Kidney (tissue), 14 donors: ENCODE data around the gene CD59. TPM values are rescaled to one million over a fixed set of nuclear protein-coding genes. Genes with fewer than 3 reads are reported as not detected.
A peak's percentile ranks its signal among the peaks of the same experiment; 100 is the strongest.

ENCODE experiments used
- DNase-seq, 5 donors: peaks; one replicate each; pipeline ENCODE4 v3.0.0-alpha.2; 2013 to 2020
- FAIRE-seq: peaks from 2 replicates; lab custom pipeline; 2012; peaks lifted over from hg19 to GRCh38; lab: Jason Lieb, UNC
- H3K27ac ChIP-seq, 2 donors: one replicate each; pipeline ENCODE4 v1.7.0; 2013; ENCODE audit warnings: low read depth in 2 of 2, low read length in 2 of 2, inconsistent platforms in 1 of 2
- H3K27me3 ChIP-seq: one replicate; pipeline ENCODE4 v1.7.1; 2013; ENCODE audit warnings: low read length, inconsistent platforms; ENCODE audit not compliant: control insufficient read depth, insufficient read depth
- H3K36me3 ChIP-seq, 3 donors: one replicate each; pipeline versions ENCODE4 v1.7.0 to v1.7.1; 2013; ENCODE audit warnings: low read length in 3 of 3, control low read depth in 1 of 3, inconsistent platforms in 1 of 3; ENCODE audit not compliant: insufficient read depth in 3 of 3, control insufficient read depth in 2 of 3
- H3K4me1 ChIP-seq, 3 donors: one replicate each; pipeline versions ENCODE4 v1.7.0 to v1.7.1; 2013; ENCODE audit warnings: low read length in 3 of 3, inconsistent platforms in 1 of 3, low read depth in 1 of 3; ENCODE audit not compliant: control insufficient read depth in 2 of 3, insufficient read depth in 2 of 3
- H3K4me3 ChIP-seq, 3 donors: one replicate each; pipeline versions ENCODE4 v1.7.0 to v1.8.1; 2013; ENCODE audit warnings: low read length in 3 of 3, control low read depth in 1 of 3, inconsistent platforms in 1 of 3
- H3K9ac ChIP-seq, 3 donors: one replicate each; pipeline versions ENCODE4 v1.7.0 to v1.7.1; 2013; ENCODE audit warnings: low read length in 3 of 3, control low read depth in 1 of 3, inconsistent platforms in 1 of 3
- H3K9me3 ChIP-seq, 3 donors: one replicate each; pipeline versions ENCODE4 v1.7.0 to v1.7.1; 2013; ENCODE audit warnings: low read length in 3 of 3, control low read depth in 1 of 3, inconsistent platforms in 1 of 3; ENCODE audit not compliant: control insufficient read depth in 2 of 3, insufficient read depth in 1 of 3
- intact Hi-C: fragments of 100-400 bp; cut with DNase I; formaldehyde crosslinking; loops from one replicate; pipeline ENCODE4 v1.11.1; 2022
- polyA plus RNA-seq: library from polyadenylated mRNA; stranded (reverse); fragments of 350-450 nt; fragmentation: Illumina TruSeq; extraction: RNeasy Lipid Tissue Mini Kit (QIAGEN cat#74804); gene quantifications from one replicate; pipeline ENCODE4 v1.2.3, GENCODE V29; 2014; ENCODE audit warnings: low read depth, low replicate concordance; ENCODE audit not compliant: insufficient read depth
- total RNA-seq: library from RNA; stranded (reverse); fragmentation: NEBNext Ultra II Directional; extraction: Animal tissue kit (Norgen Biotek cat#: 25700); gene quantifications from one replicate; pipeline ENCODE4 v1.2.1, GENCODE V29; 2021
- TF ChIP-seq, protein P1 (sequence below): IDR thresholded peaks from 3 replicates; pipeline ENCODE4 v1.5.1; 2012; ENCODE audit warnings: mild to moderate bottlenecking, moderate library complexity, borderline replicate concordance; ENCODE audit not compliant: insufficient read depth; ENCODE audit errors: extremely low read depth
- donor health status: control.
- donor health status: control.
- donor health status: control.
- donor health status: control.
- donor health status: control.
- donor health status: DM: yes; HTN: yes; CAD: no.
- donor health status: Normal renal cell carcinoma (clear cell type).

Gene CD59
- total and polyA plus RNA-seq, 2 donors from 2014 or later, result 559 to 1,010 TPM

DNA sequence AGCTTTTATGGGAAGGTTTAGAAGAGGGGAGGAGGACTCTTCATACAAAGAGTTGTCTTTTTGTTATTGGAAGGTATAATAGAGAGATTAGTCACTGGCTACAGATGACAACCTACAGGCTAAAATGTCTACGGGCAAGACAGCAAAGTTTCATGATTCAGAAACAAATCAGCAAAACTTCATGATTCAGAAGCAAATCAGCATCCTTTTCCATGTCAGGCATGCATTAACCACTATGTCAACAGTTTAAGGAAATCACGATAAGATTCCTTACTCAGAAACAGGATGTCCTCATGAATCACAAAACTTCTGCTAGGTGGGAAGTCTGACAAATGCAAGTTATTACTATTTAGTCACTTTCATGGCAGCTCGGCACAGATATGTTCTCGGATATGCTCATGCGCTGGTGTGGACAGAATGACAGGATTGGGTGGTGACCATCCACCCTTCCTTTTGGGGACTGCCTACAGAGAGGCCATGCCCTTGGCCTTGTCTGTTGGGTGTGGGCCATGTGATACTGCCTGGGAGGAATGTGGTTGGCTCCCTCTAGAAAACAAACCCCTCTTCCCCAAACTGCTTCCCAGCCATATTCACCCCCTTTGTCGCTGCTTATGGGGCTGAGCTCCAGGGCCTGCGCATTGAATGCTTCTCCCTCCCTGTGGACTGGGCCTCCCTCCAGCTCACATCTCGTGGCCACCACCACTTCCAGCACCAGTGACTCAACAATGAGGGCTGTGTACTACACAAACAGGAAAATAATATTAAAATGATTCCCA is 45.7 kb downstream of the CD59 start:
- intact Hi-C loops, result no loop called here
- H3K9me3 ChIP-seq, result no peaks in the 10 kb centered on the region
- peaks cover 0 to 40% (median 33%) of the 10 kb centered on the region in 3 donors for H3K4me1 ChIP-seq
- H3K27me3 ChIP-seq, result no peaks in the 10 kb centered on the region
- TF ChIP-seq, protein P1, sequence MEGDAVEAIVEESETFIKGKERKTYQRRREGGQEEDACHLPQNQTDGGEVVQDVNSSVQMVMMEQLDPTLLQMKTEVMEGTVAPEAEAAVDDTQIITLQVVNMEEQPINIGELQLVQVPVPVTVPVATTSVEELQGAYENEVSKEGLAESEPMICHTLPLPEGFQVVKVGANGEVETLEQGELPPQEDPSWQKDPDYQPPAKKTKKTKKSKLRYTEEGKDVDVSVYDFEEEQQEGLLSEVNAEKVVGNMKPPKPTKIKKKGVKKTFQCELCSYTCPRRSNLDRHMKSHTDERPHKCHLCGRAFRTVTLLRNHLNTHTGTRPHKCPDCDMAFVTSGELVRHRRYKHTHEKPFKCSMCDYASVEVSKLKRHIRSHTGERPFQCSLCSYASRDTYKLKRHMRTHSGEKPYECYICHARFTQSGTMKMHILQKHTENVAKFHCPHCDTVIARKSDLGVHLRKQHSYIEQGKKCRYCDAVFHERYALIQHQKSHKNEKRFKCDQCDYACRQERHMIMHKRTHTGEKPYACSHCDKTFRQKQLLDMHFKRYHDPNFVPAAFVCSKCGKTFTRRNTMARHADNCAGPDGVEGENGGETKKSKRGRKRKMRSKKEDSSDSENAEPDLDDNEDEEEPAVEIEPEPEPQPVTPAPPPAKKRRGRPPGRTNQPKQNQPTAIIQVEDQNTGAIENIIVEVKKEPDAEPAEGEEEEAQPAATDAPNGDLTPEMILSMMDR, result no peak
- H3K4me3 ChIP-seq, result no peak overlapping the region
- no peaks in the 10 kb centered on the region for H3K36me3 ChIP-seq
- peak in 2 of 5 donors; percentile 37 to 87 for DNase-seq
- peak overlapping the region; percentile 91 to 96 for H3K27ac ChIP-seq
- FAIRE-seq, result no peak
- peak overlapping the region in 1 of 3 donors; percentile 67 for H3K9ac ChIP-seq

DNA sequence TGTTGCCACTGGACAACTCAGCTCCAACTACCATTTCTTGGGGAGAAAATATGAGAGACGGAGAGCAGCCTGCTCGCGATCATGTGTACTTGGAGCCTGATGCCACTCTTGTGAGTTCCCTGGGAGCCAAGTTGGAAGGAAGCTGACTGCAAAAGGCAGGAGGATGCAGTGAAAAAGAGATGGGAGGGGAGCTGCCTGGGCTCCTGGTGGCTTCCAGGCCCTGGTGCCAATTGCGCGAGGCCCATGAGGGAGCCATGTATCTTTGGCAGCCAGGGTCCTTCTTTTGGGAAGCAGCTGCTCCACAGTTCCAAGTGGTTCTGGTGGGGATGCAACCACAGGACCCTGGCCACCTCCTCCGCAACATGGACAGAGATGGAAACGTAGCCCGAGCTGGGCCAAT is 46.7 kb downstream of the CD59 start:
- intact Hi-C loops, result loop anchor here (10.0 kb wide), 1 partner anchor 325 kb away; no protein-coding TSS in a partner anchor
- H3K4me1 ChIP-seq, result peaks cover 0 to 37% (median 29%) of the 10 kb centered on the region in 3 donors
- H3K4me3 ChIP-seq, result no peak overlapping the region
- no peak for DNase-seq
- TF ChIP-seq, protein P1, result no peak
- no peaks in the 10 kb centered on the region for H3K36me3 ChIP-seq
- no peaks in the 10 kb centered on the region for H3K9me3 ChIP-seq
- no peaks in the 10 kb centered on the region for H3K27me3 ChIP-seq
- H3K27ac ChIP-seq, result peak overlapping the region; percentile 0 to 96
- no peak for FAIRE-seq
- no peak overlapping the region for H3K9ac ChIP-seq

DNA sequence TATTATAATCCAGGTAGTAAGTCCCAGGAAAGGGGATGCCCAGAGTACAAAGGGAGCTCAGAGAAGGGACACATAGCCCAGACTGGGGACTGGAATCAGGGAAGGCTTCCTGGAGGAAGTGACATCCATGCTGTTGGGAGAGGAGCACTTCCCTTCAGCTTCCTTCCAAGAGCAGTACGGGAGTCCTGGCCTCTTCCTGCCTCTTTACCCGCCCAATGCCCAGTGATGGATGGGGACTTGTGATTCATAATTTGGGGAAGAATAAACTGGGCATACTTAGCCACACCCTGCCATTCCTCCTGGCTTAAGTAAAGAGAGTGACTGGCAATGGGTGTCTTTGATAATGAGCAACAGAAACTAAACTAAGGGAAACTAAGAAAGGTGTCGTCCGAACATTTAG is 47.1 kb downstream of the CD59 start:
- H3K9ac ChIP-seq, result no peak overlapping the region
- no peaks in the 10 kb centered on the region for H3K36me3 ChIP-seq
- no peaks in the 10 kb centered on the region for H3K27me3 ChIP-seq
- peaks cover 0 to 33% (median 27%) of the 10 kb centered on the region in 3 donors for H3K4me1 ChIP-seq
- no peaks in the 10 kb centered on the region for H3K9me3 ChIP-seq
- intact Hi-C loops, result loop anchor here (10.0 kb wide), 1 partner anchor 324 kb away; no protein-coding TSS in a partner anchor
- DNase-seq, result no peak
- no peak for FAIRE-seq
- TF ChIP-seq, protein P1, result no peak
- peak overlapping the region in 1 of 2 donors; percentile 0 for H3K27ac ChIP-seq
- H3K4me3 ChIP-seq, result no peak overlapping the region
